IPS-15b (cell line): ENCODE measurements around the gene LHX5.
A peak's percentile ranks its signal among the peaks of the same experiment; 100 is the strongest.

Experiments
- H3K27me3 ChIP-seq: one replicate; pipeline ENCODE4 v1.6.1; 2013; ENCODE audit warnings: low read length; ENCODE audit not compliant: control insufficient read depth, insufficient read depth
- H3K36me3 ChIP-seq: one replicate; pipeline ENCODE4 v1.6.1; 2013; ENCODE audit warnings: low read length; ENCODE audit not compliant: control insufficient read depth, insufficient read depth
- H3K4me1 ChIP-seq: one replicate; pipeline ENCODE4 v1.6.1; 2013; ENCODE audit warnings: mild to moderate bottlenecking, low read length; ENCODE audit not compliant: control insufficient read depth, insufficient read depth
- H3K4me3 ChIP-seq: one replicate; pipeline ENCODE4 v1.5.1; 2013; ENCODE audit warnings: low read depth, low read length
- H3K9ac ChIP-seq: one replicate; pipeline ENCODE4 v1.6.1; 2013; ENCODE audit warnings: low read depth, mild to moderate bottlenecking, low read length
- H3K9me3 ChIP-seq: one replicate; pipeline ENCODE4 v1.6.1; 2013; ENCODE audit warnings: mild to moderate bottlenecking, low read length; ENCODE audit not compliant: control insufficient read depth, insufficient read depth

LHX5 gene

DNA sequence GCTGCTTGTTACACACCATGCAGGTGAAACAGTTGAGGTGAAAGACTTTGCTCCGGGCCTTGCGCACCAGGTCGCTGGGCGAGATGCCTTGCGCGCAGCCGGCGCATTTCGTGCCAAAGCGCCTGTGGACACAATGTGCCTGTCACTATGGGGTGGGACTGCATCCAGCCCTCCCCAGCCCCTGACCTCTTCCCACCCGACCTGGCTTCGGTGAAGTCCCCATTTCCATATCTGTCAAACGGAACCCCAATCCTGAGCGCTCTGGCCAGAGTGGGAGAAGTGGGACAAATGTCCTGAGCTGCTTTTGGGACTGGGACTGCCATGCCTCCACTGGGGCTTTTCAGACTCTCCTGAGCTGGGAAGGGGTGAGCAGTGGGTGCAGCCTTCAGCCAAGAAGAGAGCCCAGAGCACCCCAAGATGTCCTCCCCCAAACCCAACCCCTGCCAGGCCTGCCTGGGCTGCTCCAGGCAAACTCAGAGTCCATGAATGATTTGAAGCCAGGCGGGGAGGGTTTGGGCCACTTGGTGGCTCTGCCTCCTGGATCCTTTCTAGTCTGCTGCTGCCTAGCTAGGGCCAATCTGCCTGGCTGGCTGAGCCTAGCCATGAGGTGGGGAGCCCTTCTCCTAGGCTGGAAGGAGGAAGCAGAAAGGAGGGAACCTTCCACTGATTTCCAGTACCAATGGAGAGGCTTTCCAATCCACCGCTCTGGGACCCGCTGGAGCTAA, 2.3 kb downstream of the LHX5 start:
- H3K27me3 ChIP-seq = peaks cover 99% of the 10 kb centered on the region
- peak overlapping the region; percentile 62 for H3K4me3 ChIP-seq
- no peak overlapping the region for H3K9ac ChIP-seq
- H3K4me1 ChIP-seq = peaks cover 18% of the 10 kb centered on the region
- H3K9me3 ChIP-seq = no peaks in the 10 kb centered on the region
- peaks cover 2% of the 10 kb centered on the region for H3K36me3 ChIP-seq

DNA sequence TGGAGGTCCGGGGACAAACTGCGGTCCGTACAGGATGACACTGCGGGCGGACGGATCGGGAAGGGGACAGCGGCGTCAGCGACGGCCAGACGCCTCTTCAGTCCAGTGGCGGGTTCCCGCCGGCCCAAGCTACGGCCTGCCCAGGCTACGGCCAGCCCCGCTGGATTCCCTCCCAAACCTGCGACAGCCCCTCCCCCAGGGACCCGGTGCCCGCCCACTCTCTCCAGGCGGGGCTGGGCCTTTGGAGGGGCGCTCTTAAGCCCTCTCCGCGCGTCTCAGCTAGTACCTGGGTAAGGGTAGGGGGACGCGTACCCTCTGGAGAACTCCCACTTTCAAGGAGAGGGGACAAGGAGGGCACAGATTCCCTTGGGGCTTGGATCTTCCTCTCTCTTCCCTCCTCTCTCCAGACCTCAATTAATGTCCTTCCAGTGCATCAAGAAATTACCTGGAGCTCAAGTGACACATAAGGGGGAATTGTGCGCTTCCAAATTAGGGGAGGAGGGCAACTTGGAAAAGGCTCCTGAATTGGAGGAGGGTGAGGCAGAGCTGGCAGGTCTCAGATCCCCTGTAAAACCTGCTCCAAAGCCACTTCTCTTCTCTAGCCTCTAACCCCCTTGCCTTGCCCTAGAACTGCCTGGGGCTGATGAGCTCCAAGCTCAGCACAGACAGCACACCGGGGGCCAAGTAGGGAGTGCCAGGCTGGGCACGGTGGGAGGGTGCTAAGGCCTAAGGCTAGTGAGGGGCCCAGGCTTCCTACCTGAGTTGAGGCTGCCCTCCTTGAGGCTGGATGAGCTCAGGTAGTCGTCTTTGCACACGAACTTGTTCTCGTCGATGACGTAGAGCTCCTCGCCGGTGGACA, 3.1 kb downstream of the LHX5 start:
- peaks cover 18% of the 10 kb centered on the region for H3K4me1 ChIP-seq
- H3K27me3 ChIP-seq = peaks cover 99% of the 10 kb centered on the region
- H3K36me3 ChIP-seq = peaks cover 2% of the 10 kb centered on the region
- H3K9me3 ChIP-seq = no peaks in the 10 kb centered on the region
- H3K9ac ChIP-seq = no peak overlapping the region
- H3K4me3 ChIP-seq = peak overlapping the region; percentile 62

DNA sequence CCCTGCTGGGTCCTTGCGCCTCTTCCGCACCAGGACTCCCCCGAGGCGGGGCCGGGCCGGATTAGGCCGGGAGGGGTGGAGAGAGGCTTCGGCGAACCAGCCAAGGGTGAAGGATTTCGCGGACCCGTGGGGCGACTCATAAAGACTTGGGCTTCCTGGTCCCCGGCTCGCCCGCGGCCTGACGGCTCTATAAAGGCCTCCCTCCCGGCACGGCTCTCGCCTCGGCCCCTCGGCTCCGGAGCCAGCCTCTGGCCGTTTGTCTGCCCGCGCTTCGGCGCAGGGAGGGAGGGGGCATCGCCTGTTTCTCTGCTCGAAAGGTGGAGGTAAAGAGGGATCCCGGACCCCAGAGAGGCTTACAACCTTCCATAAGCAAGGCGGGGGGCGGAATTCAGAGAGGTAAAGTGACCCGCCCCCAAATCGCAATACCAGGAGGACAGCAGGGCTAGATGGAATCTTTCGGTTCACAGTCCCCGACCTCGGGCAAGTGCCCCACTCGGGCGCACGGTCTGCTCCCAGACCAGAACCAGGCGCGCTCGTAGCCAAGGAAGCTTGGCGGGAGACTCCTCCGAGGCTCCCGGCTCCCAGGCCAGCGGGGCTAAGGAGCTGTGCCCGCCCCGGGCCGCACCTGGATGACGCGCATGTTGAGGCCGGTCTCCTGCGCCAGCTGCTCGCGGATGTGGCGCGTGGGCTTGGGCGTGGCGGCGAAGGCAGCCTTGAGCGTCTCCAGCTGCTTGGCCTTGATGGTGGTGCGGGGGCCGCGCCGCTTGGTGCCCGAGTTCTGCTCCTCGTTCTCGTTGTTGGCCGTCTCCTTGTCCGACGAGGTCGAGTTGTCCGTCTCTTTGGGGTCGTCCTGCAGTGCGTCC, 3.9 kb downstream of the LHX5 start:
- Histone ChIP-seq H3K27me3 (peaks cover 99% of the 10 kb centered on the region), H3K4me3 (peak overlapping the region; percentile 62), H3K4me1 (peaks cover 14% of the 10 kb centered on the region), H3K9me3 (no peaks in the 10 kb centered on the region), H3K36me3 (peaks cover 2% of the 10 kb centered on the region), H3K9ac (no peak overlapping the region)

DNA sequence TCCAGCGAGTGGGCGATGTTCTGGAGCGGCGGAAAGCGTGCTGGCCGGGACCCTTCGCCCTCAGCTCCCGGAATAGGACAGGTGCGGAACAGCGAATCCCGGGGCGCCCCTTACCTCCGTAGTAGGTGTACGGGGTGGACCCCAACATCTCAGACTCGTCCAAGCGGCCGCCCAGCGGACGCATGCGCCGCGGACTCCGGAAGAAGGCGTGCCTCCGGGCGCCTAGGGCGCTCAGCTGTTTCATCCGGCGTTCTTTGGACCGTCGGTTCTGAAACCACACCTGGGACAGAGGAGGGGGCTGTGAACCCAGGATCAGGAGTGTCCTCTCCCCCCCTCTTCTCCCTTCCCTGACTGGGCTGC, 4.5 kb downstream of the LHX5 start:
- Histone ChIP-seq H3K27me3 (peaks cover 99% of the 10 kb centered on the region), H3K4me1 (peaks cover 15% of the 10 kb centered on the region), H3K36me3 (peaks cover 2% of the 10 kb centered on the region), H3K9me3 (no peaks in the 10 kb centered on the region), H3K9ac (no peak overlapping the region), H3K4me3 (peak overlapping the region; percentile 62)

DNA sequence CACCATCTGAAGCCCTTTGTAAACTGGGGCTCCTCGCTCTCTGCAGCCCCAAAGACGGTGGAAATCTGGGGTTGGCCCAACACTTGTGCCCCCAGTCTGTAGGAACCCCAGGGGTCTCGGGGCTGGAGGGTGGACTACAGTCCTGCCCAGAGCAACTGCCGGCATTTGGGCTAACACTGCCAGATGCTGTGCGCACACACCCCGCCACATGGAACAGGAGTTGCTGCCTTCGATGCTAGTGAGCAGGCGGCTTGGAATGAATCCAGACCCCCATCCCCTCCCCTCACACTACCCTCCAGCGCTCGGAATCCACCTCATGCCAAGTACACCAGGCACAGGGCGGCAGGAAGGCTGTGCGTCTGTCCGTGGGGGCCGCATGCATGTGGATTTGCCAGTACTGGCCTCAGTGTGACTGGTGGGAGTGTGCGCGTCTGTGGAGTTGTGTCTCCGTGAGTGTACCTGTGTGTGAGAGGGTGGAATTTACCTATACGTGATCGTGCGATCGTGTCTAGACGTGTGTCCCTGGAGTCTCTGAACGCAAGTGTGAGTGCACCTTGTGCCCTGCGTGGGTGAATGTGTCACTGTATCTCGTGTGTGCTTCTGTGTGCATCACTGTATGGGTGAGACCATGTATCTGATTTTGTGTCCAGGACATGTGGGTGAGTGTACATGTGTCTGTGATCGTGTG, 5.1 kb downstream of the LHX5 start:
- Histone ChIP-seq H3K4me3 (peak overlapping the region; percentile 62), H3K9ac (no peak overlapping the region), H3K27me3 (peaks cover 99% of the 10 kb centered on the region), H3K9me3 (no peaks in the 10 kb centered on the region), H3K4me1 (peaks cover 17% of the 10 kb centered on the region), H3K36me3 (peaks cover 2% of the 10 kb centered on the region)

DNA sequence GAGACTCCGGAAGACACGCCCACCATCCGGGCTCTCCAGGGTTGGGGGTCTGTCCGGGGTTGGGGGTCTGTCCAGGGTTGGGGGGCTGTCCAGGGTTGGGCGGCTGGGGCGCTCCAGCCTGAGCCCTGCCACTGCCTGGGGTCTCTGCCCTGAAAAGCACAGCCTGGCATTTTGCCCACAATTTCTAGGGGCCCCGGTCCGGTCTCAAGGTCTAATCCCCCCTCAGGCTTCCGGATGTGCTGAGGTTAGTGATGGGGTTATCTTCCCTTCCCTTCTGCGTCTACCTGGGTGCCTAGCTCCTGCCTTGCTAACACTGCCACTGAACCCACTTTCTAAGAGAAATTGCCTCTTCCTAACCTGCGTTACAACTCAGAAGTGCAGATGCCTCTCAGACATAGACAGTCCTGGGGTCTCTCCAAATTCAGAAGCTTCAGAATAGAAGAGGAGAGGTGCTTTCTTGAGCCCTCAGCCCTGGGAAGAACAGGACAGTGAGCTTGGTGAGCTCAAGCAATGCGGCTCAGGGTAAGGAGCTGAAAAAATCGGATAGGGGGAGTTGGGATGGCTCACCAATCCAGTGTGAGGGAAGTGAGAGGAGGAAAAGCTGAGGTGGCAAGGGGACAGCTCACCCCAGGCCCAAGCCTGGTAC, 5.7 kb downstream of the LHX5 start:
- peaks cover 2% of the 10 kb centered on the region for H3K36me3 ChIP-seq
- no peak overlapping the region for H3K9ac ChIP-seq
- H3K27me3 ChIP-seq = peaks cover 98% of the 10 kb centered on the region

DNA sequence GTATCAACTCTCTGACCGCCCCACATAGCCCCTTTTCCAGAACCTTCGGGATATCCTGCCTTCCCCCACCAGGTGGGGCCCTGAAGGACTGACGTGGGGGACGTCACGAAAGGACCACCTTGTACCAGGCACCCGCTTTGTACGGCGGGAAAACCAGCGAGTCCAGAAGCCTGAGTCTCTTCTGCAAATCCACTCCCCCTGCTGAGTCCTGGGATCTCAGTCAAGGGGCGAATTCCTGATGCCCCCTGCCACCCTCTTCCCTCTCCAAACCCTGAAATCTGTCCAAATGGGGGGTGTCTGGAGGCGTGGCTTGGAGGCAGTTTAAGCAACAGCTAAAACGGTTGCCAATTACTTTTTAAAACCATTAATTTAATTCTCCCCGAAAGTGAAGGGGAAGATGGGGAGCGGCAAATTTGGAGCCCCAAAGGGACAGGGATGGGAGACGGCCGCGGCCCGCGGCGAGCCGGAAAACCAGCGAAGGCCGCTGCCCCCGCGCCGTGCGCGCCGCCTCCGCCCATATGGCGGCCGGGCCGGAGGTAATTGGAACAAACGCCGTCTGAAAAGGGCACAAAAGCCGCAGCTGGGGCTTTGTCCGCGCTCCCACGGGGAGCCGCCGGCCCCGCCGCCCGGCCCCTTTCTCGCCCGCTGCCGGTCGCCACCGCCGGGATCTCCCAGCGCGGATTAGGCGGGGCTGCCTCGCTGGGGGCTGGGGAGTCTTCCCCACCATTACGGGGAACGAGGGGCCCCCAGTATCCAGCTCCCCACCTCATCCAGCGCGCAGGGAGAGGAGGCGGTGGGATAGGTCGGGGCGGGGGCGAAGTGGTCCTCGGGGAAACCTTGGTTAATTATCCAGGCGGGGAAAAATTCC, 6.6 kb downstream of the LHX5 start:
- peak overlapping the region; percentile 62 for H3K4me3 ChIP-seq
- peaks cover 97% of the 10 kb centered on the region for H3K27me3 ChIP-seq
- peaks cover 14% of the 10 kb centered on the region for H3K4me1 ChIP-seq
- no peaks in the 10 kb centered on the region for H3K9me3 ChIP-seq
- no peak overlapping the region for H3K9ac ChIP-seq
- H3K36me3 ChIP-seq = peaks cover 2% of the 10 kb centered on the region

More for the DNA sequence above, 5.7 kb downstream of the LHX5 start:
- Histone ChIP-seq H3K4me1 (peaks cover 17% of the 10 kb centered on the region), H3K4me3 (peak overlapping the region; percentile 62), H3K9me3 (no peaks in the 10 kb centered on the region)

DNA sequence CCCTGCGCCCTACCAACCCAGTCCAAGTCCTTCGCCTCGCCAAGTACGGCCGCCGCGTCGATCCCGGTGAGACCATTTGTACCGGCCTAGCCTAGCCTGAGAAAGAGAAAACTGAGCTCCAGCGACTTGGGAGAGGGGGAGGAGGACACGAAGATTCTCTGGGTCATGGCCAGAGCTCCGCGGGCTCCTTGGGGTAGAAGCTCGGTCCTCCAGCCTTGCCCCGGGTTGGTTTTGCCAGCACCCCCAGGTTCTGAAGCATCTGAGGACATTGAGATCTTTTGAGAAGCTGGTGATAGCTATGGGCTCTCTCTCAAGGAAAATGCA, 7.3 kb downstream of the LHX5 start:
- Histone ChIP-seq H3K27me3 (peaks cover 95% of the 10 kb centered on the region), H3K4me3 (peak overlapping the region; percentile 47), H3K4me1 (peaks cover 9% of the 10 kb centered on the region), H3K9me3 (no peaks in the 10 kb centered on the region), H3K36me3 (peaks cover 2% of the 10 kb centered on the region), H3K9ac (no peak overlapping the region)

DNA sequence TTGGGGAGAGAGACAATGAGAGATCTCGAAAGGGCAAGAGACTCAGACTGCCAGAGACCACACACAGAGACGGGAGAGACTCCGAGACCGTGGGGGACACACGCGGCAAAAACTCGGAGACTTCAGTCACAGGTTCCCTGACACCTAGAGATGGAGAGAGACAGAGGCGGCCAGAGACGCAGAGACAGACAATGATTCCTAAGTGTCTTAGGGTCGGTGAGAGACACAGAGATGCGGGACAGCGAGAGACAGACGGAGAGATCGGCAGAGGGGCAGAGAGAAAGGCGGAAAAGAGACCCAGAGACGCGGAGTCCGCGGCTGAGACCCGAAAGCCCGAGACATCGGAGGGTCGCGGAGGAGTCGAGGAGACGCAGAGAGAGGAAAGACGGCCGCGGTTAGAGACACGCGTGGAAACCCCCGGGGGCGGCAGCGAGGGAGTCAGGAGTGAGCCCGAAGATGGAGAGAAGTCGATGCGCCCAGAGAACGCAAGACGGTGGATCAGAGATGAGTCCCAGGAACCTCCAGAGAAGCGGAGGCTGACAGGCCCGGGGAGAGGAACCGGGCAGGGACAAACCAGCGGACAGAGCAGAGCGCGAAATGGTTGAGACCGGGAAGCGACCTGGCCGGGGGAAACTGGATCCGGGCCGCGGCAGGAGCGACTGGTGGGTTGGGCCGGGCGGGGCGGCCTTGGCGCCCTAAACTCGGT, 7.8 kb downstream of the LHX5 start:
- Histone ChIP-seq H3K4me1 (peaks cover 9% of the 10 kb centered on the region), H3K27me3 (peaks cover 95% of the 10 kb centered on the region), H3K4me3 (peak overlapping the region; percentile 47), H3K9me3 (no peaks in the 10 kb centered on the region), H3K9ac (no peak overlapping the region), H3K36me3 (peaks cover 2% of the 10 kb centered on the region)
